HL-60 (cell line): ENCODE measurements around the gene EID2.
A peak's percentile ranks its signal among the peaks of the same experiment; 100 is the strongest.

Source experiments
- DNase-seq, 2 experiments: peaks; one replicate each; pipeline ENCODE4 v3.0.0-alpha.2; 2010 to 2020; ENCODE audit warnings: low read depth in 1 of 2, low spot score in 1 of 2
- H3K27ac ChIP-seq: fragments of 250-450 bp; sonication (Bioruptor Pico); replicated peaks from 2 replicates; pipeline ENCODE4 v1.5.1; 2020; ENCODE audit warnings: mild to moderate bottlenecking, moderate library complexity
- H3K27me3 ChIP-seq: fragments of 250-450 bp; sonication (Bioruptor Pico); 2 replicates; pipeline ENCODE4 v1.5.1; 2021; ENCODE audit warnings: mild to moderate bottlenecking, moderate library complexity; ENCODE audit not compliant: insufficient read depth, poor library complexity, severe bottlenecking
- H3K4me3 ChIP-seq: replicated peaks from 2 replicates; pipeline ENCODE4 v1.5.1; 2011; ENCODE audit warnings: mild to moderate bottlenecking, control low read depth, low read length; ENCODE audit not compliant: insufficient read depth
- CTCF ChIP-seq: IDR thresholded peaks from one replicate; pipeline ENCODE4 v1.5.1; 2011; ENCODE audit warnings: low read length, control low read depth, inconsistent platforms; ENCODE audit not compliant: insufficient read depth
- GABPA ChIP-seq: IDR thresholded peaks from 2 replicates; pipeline ENCODE4 v1.6.1; 2012; ENCODE audit warnings: low read depth
- POLR2AphosphoS5 ChIP-seq: IDR thresholded peaks from 2 replicates; pipeline ENCODE4 v1.6.1; 2012; ENCODE audit warnings: low read depth
- REST ChIP-seq: IDR thresholded peaks from 2 replicates; pipeline ENCODE4 v1.6.1; 2012; ENCODE audit warnings: low read depth; ENCODE audit not compliant: insufficient replicate concordance
- SPI1 ChIP-seq: IDR thresholded peaks from 2 replicates; pipeline ENCODE4 v1.6.1; 2012; ENCODE audit warnings: low read depth, mild to moderate bottlenecking, borderline replicate concordance

EID2 gene

GRCh38 chr19:39544226-39544903, 4.4 kb upstream of the EID2 start:
- Histone ChIP-seq H3K4me3 (no peak overlapping the region), H3K27me3 (no peaks in the 10 kb centered on the region), H3K27ac (no peak overlapping the region)
- no peak for DNase-seq
- TF ChIP-seq REST: no peak
- TF ChIP-seq GABPA: no peak

GRCh38 chr19:39543477-39543857, 3.5 kb upstream of the EID2 start:
- TF ChIP-seq CTCF: no peak
- no peak for TF ChIP-seq REST
- TF ChIP-seq SPI1: no peak
- no peak for DNase-seq
- no peaks in the 10 kb centered on the region for H3K27me3 ChIP-seq
- no peak overlapping the region for H3K4me3 ChIP-seq
- no peak overlapping the region for H3K27ac ChIP-seq

GRCh38 chr19:39542206-39542605, 2.2 kb upstream of the EID2 start:
- H3K27me3 ChIP-seq: no peaks in the 10 kb centered on the region
- no peak for TF ChIP-seq CTCF
- no peak for TF ChIP-seq POLR2AphosphoS5
- no peak for TF ChIP-seq SPI1
- TF ChIP-seq REST: no peak
- TF ChIP-seq GABPA: no peak
- DNase-seq: no peak
- no peak overlapping the region for H3K27ac ChIP-seq
- H3K4me3 ChIP-seq: no peak overlapping the region

GRCh38 chr19:39540333-39540673, 342 bp upstream of the EID2 start:
- Histone ChIP-seq H3K27ac (no peak overlapping the region), H3K27me3 (no peaks in the 10 kb centered on the region), H3K4me3 (peak overlapping the region; percentile 89; the same call in 1 of the 2 replicates)
- TF ChIP-seq POLR2AphosphoS5: no peak
- no peak for TF ChIP-seq GABPA
- TF ChIP-seq CTCF: no peak
- no peak for TF ChIP-seq SPI1
- TF ChIP-seq REST: no peak
- no peak for DNase-seq
